ENCODE results near the gene QDPR.

Gene QDPR

DNA sequence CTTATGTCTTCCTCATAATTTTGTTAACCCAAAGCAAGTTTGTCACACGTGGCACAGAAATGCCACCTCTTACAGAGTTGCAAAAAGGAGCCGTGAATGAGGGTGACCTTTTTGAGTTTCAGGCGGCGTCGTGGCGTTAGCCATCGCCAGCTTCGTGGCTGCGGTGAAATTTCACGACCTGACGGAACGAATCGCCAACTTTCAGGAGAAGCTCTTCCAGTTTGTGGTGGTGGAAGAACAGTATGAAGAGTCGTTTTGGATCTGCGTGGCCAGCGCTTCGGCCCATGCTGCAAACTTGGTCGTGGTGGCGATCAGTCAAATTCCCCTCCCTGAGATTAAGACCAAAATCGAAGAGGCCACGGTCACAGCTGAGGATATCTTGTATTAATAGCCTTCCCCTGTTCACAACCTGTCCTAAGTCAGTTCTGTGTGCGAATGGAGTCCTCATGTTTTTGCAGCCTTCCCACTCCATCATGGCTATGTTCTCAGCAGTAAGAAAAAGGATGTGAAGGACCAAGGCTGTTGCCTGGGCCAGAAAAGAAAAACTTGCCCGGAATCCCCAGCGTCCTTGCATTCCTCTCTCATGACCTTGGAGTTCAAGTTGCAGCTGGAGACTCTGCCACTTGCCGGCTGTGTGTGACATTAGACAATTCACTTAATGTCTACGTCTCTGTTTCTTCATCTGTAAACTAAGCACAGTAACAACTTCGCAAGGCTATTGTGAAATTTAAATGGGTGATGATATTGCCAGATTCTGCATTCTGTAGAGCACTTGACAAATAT lies 15.0 kb upstream of the QDPR start:
- no peak for DNase-seq

DNA sequence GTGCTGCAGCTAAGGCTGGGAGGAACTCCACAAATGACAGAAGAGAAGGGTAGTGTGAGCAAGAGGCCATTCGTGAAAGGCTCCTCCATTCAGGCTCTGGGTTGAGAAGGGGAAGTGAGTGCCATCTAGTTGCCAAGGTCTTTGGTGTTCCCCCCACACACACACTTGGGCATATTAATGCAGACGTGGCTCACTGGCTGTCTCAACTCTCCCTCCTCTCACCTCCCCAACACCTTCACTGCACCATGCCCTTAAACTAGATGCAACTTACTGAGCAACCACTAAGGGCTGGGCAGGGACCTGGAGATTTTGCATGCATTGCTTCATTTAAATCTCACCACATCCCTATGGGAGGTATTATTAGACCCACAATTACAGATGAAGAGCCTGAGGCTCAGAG lies 11.8 kb upstream of the QDPR start:
- DNase-seq = no peak

- no peak for DNase-seq
These were observed 9.7 kb upstream of the QDPR start for GRCh38 chr4:17521595-17521994.

- no peak for DNase-seq
These were observed 5.8 kb upstream of the QDPR start for GRCh38 chr4:17517664-17518063.

GRCh38 chr4:17516980-17517379 lies 5.1 kb upstream of the QDPR start:
- DNase-seq = no peak

DNA sequence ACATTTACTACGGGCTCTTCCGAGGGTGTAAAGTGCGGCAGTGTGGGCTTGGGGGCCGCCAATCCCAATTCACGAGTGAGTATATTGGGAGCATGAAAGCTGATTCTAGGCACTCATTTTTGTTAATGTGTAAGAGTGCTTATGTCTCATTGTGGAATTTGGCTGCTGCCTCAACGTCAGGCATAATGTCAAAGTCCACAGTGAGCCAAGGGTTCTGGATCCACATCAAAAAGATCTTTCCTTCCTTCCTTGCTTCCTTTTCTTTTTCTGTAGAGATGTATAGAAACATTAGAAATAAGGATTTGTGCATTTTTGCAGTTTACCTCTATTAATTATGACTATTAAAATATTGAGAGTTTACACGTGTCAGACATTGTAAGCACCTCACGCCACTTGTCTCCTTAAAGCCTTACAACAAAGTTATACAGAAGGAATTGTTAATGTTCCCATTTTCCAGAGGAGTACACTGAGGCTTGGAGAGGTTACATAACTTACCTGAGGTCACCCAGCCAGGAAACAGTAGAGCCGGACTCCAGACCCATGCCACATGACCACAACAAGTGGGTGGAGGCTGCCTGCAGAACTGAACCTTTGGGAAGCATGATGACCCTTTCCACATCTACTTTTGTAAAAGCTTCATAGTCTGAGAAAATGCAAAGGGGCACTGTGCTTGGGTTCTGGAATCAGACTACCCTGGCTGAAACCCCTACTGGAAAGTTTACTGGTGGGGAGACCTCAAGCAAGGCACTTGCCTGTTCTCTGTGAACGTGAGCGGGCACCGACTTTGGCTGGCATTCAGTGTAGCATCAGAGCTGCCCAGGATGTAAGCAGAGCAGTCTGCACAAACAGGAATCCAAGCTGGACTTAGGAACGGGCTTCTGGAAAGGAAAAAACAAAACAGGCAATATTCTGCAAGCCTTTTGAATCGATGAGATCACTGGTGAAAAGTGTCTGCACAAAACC lies 3.8 kb upstream of the QDPR start:
- no peak for DNase-seq

DNA sequence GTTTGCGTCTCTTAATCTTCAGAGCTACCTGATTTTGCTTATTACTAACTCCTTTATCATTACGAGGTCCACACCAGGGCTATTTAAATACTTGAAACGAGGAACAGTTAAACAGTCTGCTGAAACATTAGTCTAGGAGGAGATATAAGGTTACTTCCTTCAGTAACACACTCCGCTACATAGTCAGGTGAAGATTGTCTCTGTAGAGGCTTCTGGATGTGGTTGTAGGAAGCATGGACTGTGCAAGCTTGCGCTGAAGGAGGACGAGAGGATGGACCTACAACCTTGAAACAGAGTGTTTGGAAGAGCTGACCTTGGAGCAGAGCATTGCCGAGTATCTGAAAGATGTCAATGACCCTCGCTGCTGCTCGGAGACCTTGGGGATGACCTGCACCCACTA lies 3.0 kb upstream of the QDPR start, which contains the start of gene CLRN2:
TSS of gene CLRN2 (plus strand) at position 301 of the 400 bp plus-strand sequence. CDS start 102 bp downstream, outside the sequence.
- no peak for DNase-seq

- DNase-seq = no peak
These were observed 1.2 kb upstream of the QDPR start for GRCh38 chr4:17512973-17513665.

DNA sequence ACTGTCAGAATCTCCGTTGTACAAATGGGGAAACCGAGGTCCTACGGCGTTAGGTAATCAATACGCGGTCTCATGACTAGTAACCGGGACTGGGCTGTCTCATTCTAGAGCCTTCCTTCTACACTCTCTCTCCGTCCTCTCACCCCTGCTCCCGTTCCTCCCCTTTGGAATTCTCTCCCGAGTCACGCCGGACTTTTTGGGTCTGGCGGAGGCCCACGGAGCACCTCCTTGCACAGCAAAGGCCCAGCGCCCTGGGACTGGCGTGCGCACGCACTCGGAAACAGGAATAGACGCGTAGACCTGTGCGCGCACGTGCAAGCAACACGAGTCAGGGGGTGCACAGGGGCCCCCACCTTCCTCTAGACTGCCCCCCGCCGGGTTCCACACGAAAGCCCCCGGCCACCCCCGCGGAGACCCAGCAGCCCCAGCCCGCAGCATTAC lies 361 bp downstream of the QDPR start:
- DNase-seq = peak; percentile 68

GRCh38 chr4:17511051-17511450 lies 839 bp downstream of the QDPR start:
- DNase-seq = no peak

- DNase-seq = no peak
These were observed 1.3 kb downstream of the QDPR start for GRCh38 chr4:17510582-17510981.

- DNase-seq = no peak
These were observed 7.8 kb downstream of the QDPR start for GRCh38 chr4:17504081-17504480.

DNA sequence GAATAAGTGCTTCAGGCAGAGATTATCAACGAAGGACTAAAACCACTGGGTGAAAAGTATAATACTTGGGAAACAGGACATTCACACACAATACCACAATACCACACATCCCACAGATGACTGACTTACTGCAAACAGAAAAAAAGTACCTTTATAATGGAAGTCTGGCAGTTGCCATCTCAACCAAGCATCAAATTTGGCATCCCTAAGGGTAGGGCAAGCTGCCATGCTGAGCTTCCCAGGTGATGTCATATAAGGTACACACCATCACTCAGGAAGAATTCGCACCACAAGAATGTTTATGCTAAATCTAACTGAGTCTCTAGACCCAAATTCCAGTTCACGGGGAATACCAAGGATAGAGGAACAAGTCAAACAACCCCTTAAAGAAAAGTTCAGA lies 9.1 kb downstream of the QDPR start:
- DNase-seq = no peak

GRCh38 chr4:17500574-17500973 lies 11.3 kb downstream of the QDPR start:
- no peak for DNase-seq

DNA sequence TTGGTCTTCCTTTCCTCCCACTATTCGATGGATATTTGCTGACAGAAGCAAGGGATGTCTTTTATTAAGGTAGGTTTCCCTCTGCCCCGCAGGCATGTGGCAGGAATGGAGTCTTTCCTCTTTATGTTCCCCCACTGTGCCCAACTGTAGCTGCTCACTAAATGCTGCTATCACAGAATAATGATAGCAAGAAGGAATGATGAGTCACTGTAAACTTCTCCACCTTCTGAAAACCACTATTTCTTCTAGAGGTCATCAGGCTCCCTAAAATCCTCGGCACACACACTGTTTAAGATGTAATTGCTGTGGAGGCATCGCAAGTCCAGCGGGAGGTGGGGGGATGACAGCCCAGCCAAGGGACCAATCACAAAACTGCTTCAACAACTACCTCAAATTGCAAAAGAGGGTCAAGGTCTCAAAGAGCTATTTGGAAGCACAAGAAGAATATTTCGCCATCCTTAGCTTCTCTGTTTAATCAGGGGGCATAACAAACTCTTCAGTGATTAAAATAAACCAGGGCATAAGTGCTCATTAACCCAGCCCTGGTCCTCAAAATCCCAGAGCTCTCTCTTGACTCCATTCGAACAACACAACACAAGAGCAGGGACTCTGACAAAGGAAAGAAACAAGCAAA lies 13.9 kb downstream of the QDPR start:
- no peak for DNase-seq

- DNase-seq = peak; percentile 11
These were observed 17.4 kb downstream of the QDPR start for GRCh38 chr4:17494258-17495190.

DNA sequence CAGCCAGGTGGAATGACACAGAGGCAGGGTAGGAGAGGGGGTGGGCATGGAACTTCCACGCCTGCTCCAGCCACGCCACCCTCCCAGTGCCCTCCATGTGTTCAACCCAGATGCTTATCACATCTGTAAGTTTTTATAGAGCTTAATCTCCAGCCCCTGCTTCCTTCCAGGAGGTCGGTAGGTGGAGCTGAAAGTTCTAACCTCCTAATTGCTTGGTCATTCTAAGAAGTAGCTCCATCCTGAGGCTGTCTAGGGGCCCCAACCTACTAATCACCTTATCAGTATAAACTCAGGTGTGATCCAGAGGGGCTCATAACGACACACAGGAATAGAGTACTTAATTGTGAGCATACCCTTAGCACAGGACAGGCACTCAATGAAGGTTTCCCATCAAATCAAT lies 18.3 kb downstream of the QDPR start:
- DNase-seq = no peak

DNA sequence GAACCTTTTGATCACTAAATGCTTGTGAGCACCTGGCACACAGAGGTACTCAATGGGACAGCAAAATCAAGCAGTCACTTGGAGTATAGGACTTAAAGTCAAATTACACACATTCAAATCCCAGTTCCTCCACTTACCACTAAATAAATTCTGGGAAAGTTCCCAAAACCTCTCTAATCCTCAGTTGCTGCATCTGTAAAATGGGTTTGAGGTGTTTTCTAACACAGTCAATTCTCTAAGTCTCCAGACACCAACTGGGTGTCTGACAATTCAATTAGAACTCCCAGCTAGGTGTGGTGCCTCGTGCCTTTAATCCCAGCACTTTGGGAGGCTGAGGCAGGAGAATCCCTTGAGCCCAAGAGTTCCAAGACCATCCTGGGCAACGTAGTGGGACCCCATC lies 19.0 kb downstream of the QDPR start:
- DNase-seq = no peak

GRCh38 chr4:17492058-17492741 lies 19.7 kb downstream of the QDPR start:
- no peak for DNase-seq

- DNase-seq = no peak
These were observed 20.7 kb downstream of the QDPR start for GRCh38 chr4:17491196-17491595.

DNA sequence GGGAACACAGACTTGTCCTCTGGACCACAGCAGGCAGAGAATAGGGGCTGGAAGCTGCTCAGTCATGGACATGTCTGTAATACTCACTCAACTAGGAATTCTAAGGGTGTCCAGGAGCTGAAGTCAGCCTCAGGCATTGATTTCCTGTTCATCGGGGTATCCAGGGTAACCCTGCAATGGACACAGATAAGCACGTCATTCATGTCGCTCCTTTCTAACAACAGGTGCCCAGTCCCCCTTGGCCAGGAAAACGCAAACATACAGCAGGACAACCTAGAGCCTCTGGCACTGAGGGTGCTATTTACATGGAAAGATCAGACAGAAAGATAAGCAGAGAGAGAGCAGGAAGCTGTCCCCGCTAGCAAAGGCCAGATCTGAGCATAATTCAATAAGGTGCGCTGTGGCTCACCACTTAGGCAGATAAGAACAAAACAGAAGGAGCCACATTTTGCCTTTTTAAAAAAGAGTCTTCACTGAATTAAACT lies 21.3 kb downstream of the QDPR start:
- DNase-seq = no peak
